Mesenteric fat pad (tissue), 1 donor: ENCODE results near the gene NODAL. TPM values are rescaled to one million over a fixed set of nuclear protein-coding genes. Genes with fewer than 3 reads are reported as not detected.

Experiments used
- DNase-seq: peaks from one replicate; pipeline ENCODE4 v3.0.0-alpha.2; 2020; ENCODE audit warnings: low spot score
- total RNA-seq: library from RNA; stranded (reverse); fragmentation: NEBNext Ultra II Directional; extraction: Animal tissue kit (Norgen Biotek cat#: 25700); gene quantifications from one replicate; pipeline ENCODE4 v1.2.1, GENCODE V29; 2021
- donor health status: DM: yes; HTN: yes; CAD: no.

NODAL gene
- total RNA-seq, 1 donor from 2014 or later = not detected

DNA sequence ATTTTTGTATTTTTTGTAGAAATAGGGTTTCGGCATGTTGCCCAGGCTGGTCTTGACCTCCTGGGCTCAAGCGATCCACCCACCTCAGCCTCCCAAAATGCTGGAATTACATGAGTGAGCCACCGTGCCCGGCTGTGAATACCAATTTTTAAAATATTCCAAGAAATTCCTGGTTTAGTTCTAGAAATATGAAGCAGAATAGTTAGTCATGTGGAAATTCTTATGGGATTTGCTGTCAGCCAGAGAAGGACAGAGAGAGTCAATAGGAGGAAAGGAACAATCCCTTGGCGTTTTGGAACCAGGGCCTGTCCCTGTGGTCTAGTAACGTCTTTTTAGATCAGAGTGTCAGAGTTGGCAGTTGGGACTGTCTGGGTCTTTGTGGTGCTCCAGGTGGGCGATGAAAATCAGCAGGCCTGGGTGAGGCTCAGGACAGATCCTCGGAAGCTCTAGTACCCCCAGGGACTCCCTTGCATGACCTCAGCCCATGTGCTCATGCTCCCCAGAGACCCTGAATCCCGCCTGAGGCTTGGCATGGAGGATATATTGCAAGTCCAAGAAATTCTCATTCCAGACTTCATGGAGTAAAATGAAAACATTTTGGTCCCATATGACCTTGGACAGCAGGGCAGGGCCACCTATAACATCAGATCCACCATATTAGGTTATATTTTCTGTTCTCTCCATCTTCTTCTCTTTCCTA, 7.8 kb downstream of the NODAL start:
- DNase-seq = peak; percentile 41

DNA sequence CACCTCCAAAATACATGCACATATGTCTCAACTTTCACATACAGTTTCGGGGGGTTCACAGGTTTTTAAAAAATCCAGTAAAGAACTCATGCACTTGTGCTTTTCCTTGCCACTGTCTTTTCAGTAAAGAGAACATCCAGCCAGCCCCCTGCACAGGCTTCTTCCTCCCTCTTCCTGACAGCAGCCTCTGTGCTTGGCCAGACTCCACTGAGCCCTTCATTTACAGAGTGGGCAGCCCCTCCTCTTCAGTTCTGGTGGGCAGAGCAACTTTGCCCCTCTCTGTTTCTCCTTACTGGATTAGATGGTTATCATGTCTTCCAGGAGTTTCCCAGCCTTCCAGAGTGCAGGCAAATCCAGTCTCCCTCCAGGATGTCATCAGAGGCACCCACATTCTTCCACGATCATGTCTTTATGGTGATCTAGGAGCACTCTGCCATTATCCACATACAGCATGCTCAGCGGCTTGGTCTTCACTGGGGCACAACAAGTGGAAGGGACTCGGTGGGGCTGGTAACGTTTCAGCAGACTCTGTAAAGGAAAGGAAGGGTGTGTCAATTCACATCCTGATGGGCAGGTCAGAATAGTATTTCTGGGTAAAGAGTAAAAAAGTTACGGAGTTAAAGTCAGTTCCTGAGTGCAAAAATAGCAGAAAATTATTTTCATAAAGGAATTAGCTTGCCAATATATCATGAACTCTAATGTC, 8.8 kb downstream of the NODAL start:
- DNase-seq = no peak

DNA sequence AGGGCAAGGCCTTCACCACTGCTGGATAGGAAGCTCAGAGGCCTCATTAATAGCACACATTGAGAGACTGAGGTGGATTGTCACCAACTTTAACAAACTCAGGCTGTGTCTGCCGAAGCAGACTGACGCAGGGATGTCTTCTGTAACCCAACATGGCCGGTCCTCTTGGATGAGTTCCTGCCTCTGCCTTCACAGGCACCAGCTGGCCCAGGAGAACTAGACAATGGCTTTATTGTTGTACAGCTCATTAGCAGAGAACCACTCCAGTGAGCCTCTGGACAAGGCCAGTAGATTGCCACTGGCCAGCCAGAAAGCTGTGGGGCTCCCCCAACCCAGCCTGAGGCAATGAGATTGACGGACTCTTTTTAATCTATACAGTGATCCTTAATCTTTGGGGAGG, 9.4 kb downstream of the NODAL start:
- no peak for DNase-seq

DNA sequence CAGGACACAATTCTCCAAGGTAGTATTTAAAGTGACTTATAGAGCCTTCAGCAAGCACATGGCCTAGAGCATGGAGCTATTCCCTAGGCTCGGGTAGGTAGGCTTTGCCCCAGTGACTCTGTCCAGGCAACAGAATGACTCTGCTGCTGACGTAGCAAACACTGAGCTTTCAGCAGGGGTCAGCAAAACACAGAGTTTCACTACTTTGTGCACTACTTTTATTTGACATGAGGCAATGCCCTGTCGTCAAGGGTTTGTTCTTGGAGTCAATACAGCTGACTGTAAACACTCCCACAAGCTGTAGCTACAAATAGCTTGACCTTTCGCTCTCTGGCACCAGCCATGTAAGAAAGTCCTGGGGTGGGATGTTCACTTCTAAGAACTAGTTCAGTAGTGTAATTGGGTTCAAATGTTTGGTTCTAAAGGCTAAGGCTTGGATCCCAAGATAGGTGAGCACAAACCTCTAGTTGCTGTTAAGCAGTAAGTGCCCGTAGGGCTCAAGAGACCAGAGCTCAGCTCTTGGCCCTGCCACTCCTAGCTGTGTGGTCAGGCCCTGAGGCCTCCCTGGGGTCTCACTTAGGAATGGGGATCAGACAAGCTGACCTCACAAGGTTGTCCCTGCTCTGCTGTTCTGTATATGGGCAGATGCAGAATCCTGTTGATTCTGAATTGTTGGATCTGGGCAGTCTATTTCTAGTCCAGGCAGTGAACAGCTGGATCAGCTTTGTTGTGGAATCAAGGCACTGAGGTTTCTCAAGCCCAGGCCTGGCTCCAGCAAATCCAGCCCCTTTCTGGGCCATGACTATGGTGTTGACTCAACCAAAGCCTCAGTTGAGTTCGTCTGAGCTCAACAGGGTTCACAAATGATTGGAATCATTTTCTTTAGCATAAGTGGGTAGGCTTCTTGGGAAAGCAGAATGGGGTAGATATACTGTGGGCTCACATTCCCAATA, 10.7 kb downstream of the NODAL start:
- no peak for DNase-seq

DNA sequence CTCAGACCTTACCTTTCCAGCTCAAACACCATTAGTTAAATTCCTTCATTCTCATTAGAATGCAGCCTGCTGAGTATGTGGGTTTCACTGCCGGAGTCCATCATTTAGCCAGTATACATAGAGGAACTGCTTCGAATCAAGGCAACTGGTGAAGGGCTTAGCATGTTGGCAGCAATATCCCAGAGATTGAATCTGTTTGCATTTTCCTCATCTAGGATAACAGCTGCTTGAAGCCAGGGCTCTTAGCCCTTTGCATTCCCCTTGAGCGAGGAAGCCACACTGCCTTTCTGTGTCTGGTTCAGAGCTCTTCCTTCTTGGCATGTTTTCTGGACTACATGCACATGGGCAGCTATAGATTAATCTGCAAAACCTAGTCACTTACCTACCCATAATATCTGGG, 14.7 kb downstream of the NODAL start:
- no peak for DNase-seq

DNA sequence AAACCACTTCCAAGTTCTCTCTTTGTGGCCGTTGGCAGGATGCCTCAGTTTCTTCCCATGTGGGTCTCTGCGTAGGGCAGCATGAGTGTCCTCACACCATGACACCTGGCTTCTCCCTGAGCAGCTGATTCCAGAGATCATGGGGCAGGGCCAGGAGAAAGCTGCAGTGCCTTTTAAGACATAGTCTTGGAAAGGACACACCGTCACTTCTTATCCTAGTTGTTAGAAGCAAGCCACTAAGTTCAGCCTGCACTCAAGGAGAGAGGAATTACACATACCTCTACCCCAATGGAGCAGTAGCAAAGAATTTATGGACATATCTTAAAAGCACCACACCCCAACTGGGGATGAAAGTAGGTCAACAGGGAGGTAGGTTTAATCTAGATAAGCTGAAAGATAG, 16.4 kb downstream of the NODAL start:
- DNase-seq = no peak

DNA sequence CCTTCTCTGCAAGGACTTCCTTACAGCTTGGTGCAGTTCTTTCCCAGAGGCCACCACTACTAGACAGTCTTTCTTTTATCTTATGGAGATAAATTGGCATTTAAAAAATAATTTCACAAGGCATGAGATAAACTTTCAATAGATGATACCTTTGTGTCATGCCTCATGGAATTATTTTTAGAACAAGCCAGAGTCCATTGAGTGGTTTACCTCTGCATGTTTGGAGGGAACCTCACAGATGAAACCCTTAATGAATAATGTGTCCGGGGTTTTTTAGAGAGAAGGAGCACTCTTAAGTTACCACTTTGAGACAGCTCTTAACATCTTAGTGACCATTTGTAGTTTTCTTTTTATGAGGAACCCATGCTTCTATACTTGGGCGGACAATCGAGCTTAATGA, 17.2 kb downstream of the NODAL start:
- DNase-seq = no peak

DNA sequence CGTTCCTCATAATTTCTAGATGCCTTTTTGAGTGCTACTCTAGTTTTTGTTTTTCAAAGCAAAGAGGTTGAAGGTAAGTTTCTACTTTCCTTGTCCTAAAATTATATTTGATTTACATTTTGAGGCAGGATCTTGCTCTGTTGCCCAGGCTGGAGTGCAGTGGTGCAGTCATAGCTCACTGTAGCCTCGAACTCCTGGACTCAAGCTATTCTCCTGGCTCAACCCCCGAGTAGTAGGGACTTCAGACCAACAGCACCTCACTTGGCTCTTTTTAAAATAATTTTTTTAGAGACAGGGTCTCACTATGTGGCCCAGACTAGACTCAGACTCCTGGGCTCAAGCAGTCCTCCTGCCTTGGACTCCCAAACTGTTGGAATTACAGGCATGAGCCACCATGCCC, 22.8 kb downstream of the NODAL start:
- DNase-seq = no peak

DNA sequence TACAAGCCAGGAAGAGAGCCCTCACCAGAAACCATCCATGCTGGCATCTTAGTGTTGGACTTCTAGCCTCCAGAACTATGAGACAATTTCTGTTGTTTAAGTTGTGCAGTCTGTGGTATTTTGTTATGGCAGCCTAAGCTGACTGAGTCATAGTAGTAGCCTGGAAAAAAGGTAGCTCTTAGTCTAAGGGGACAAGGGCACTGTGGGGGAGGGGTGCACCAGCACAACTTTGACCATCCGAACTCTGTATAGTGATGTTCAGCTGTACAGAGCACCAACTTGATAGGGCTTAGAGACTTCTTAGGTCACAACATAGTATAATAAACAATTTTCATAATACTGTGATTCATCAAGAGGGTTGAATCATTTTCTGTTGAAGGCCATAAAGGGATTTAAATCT, 23.3 kb downstream of the NODAL start:
- no peak for DNase-seq

DNA sequence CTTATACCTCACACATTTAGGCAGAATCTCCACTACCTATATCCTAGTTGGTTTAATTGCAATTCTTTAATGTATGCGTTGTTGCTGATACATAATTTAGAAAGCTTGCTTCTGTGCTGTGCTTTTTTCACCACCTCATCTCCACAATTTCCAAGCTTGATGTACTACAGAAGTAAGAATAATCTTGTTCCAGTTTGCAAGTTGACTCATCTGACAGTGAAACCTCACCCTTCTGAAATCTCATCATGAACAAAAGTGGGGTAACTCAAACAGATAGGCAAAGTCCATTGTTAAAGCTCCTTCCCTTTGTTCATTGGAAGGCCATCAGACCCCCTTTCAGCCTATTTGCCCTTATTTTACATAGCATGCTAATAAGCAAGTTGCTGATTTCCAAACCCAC, 23.9 kb downstream of the NODAL start:
- DNase-seq = no peak

DNA sequence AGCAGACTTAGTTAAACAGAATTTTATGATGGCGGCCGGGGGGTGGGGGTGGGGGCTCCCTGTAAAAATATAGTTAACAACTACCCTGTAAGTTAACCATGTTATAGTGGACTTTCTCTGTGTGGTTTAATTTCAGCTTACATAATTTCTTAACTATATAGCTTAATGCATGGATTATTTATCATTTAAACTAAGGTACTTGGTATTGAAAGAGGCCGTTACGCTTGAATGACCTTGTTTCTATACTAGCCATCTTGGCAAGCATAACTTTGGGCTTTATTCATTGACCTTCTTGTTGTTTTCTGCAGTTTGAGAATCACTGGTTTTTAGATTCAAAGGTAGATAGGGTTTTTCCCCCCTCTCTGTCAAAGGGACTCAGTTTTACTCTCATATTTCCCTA, 29.1 kb downstream of the NODAL start:
- DNase-seq = no peak

DNA sequence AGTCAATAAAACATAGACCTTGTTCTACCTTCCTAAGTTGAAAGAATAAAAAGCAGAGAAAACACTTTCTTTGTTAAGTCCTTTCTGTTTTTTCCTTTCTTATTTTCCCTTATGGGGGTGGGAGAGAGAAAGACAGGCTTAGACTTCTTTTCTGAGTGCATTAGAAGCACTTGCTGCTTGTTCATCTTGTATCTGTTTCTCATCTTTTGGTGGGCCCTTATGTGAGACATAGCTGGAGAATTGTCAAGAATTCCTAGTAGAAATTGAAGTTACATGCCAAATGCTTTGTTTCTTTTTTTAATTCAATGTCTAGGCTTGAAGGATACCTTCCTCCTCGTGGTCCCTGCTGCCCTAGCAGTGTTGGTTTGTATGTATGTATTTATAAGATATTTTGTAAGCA, 30.9 kb downstream of the NODAL start:
- DNase-seq = no peak

DNA sequence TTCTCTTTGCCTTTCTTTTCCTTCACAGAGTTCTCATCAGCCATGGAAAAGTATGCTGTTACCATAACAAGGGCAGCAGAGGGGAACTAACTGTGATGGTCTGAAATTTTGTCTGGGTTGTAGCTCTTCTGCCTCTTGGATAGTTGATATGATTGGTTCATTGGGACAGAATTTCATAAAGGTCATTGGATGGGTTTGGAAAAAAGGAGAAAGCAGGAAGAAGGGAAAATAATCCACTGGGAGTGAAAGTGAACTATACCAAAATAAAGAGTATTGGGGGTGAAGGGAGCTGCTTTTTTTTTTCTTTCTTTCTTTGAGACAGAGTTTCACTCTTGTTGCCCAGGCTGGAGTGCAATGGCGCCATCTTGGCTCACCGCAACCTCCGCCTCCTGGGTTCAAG, 31.7 kb downstream of the NODAL start:
- no peak for DNase-seq

DNA sequence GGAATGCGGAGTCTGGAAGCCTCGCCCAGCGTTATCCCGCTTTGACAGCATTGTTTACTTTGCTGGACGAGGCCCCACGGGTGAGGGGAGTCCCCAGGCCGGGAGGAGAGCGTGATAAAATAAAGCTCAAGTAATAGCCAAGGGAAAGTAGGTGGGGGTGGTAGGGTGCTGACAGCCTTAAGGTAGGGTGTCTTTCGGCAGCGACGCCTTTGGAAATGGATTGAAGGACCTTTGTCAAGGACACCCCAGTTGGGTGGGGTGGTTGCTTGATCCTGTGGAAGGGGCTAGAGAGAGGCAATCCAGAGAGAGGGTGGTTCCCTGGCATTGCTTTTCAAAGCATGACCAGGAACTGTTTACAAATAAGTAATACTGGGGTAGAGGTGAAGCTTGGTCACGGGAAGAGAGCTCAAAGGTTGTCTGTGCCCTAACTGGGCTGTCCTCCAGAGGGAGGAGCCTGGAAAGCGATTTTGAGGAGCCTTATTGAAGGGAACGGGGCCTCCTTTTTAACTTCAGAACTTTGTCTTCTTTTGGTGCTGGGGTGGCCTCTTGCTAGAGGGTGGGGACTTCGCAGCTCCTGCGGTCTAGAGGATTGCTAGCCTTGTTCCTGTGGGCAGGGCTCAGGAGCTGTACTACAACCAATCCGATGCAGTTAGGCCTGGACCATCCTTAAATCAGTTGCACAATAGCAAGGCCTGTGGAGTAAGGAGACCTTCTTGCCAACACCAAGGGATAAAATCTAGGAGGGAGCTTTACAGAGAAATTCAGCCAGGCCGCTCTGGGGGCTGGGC, 36.2 kb downstream of the NODAL start:
- no peak for DNase-seq

DNA sequence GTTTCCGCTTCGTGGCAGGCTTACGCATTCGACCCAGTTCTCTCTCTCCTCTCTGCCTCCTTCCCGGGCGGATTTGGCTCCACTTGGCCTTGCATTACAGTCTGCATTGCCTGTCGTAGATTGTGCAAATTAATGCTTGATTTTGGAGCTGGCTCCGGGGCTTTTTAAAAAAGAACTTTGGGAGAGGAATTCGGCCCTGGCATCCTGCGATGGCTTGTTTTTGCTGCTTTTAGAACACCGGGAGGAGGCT, 36.8 kb downstream of the NODAL start:
- DNase-seq = no peak

DNA sequence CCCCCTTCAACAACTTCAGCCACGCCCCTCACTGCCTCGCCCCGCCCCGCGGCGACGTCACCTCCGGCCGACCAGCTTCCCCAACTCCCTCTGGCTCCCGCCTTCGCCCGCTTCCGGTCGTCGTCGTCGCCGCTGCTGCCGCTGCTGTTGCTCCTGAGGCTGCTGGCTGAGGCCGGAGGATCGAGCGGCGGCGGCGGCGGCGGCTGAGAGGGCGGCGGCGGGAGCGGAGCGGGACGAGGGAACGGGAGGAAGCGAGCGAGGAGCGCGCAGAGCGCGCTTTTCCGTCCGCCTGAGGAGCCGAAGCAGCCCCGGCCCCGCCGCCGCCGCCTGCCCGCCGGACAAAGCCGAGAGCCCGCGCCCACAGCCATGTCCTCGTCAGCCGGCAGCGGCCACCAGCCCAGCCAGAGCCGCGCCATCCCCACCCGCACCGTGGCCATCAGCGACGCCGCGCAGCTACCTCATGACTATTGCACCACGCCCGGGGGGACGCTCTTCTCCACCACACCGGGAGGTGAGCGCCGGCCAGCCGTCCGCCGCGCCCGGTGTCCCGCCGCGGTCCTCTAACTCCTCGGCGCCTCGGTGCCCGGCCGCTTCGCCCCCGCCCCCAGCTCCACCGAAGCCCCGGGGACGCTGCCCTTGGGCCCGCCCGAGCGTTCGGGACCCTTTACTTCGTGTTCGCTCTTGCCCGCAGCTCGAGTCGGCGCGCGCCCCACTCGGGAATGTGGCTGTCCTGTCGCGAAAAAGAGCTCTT, 37.3 kb downstream of the NODAL start, which contains the start of gene EIF4EBP2:
Gene EIF4EBP2, plus strand, starts transcription at position 110 of the 751 bp plus-strand sequence. Its CDS starts 257 bp downstream, at position 367.
- DNase-seq = peak; percentile 99

DNA sequence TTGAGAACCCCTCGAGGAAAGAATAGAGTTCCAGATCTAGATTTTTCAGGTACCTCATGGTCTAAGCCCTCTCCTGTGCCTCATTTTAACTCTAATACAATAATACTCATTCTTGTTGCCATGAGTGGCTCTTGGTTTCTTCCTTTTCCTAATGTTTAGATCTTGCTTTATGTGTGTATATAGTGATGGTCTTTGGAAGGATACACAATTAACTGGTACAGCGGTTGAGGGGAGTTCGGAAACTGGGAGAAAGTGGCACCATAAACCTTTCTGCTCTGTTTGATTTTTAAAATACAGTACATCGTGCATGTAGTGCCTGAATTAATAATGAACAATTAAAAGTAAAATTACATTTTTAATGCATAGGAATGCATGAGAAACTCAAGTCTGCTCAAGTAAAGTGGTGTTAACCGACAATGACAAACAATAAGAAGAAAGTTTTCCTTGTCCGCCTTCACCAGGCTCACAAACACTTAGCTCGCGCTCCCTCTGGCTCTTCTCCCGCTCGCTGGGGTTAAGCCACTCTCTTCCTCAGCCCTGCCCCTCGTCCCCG, 37.9 kb downstream of the NODAL start:
- DNase-seq = no peak

DNA sequence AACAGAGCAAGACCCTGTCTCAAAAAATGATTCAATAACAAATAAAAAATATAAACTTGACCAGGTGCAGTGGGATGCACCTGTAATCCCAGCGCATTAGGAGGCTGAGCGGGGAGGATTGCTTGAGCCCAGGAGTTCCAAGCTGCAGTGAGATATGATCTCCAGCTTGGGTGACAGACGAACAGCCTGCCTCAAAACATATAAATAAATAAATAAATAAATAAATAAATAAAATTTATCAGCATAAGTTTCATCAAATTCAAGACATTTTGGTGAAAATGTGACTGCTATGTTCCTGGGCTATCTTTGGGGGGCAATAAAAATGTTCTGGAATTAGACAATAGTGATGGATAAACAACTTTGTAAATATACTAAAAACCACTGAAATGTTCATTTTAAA, 42.3 kb downstream of the NODAL start:
- DNase-seq = no peak

DNA sequence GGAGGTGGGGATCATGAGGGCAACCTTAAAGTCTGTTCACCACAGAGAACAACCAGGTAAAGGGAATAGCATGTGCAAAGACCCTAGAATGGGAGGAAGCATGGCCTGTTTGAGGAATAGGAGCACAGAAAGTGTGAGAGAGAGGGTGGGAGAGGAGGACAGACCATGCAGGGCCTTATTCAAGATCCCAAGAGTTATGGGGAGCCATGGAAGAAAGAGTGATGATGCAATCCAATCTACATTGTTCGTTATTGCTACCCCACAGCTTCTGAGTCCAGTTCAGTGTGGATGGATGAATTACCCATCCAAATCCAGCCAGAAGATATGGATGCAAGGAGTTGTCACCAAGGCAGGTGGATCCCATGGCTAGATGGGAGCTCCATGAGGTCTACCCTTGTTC, 45.3 kb downstream of the NODAL start:
- DNase-seq = no peak

DNA sequence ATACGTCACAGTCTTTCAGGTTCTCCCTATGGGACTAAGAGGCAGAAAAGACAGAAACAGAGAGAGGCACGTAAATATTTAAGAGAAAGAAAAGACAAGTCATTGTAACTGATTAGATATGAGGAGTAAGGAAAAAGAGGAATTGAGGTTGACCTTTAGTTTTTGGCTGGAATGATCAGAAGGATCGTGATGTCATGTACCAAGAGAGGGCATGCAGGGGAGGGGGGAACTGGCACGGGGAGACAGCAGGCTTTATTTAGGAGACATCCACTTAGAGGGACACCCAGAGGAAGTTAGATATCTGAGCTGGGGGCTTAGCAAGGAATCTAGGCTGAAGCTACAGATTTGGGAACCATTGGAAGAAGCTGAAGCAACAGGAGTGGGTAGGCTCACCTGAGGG, 49.8 kb downstream of the NODAL start:
- DNase-seq = no peak
